Left kidney (tissue), 2 donors: ENCODE results near the gene VTN. TPM values are rescaled to one million over a fixed set of nuclear protein-coding genes. Genes with fewer than 3 reads are reported as not detected.

Experiments
- DNase-seq: peaks from one replicate; pipeline ENCODE4 v3.0.0-alpha.2; 2013
- polyA plus RNA-seq: library from polyadenylated mRNA; unstranded; fragments of 120-200 nt; gene quantifications from one replicate; pipeline ENCODE4 v1.2.1, GENCODE V29; 2013; ENCODE audit not compliant: insufficient read length

The VTN gene
- polyA plus RNA-seq, 1 donor: 20.5 TPM

DNA sequence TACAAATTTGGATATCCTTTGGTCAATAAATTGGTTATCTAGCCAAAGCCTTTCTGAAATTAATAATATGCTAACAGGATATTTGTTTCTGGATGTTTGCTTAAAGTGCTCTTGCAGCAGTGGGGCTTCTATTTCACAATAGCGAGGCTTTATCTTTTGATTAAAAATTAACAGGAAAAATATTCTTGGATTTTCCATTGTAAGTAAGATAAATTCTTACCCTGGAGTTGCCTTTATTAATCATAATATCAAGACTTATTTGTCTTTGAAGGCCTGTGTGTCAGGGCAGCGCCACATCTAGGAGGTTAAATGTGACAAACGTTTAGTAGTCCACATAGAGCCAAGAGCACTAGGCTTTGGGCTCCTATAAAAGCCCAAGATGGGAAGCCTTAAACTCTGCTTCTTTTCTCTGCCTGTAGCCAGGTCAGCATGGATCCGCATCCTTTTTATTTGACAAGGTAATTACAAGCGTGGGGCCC is 45.8 kb downstream of the VTN start:
- no peak for DNase-seq

- DNase-seq: no peak
These were observed 49.7 kb downstream of the VTN start for GRCh38 chr17:28320215-28321061.

GRCh38 chr17:28319598-28319935 is 50.5 kb downstream of the VTN start:
- DNase-seq: no peak

DNA sequence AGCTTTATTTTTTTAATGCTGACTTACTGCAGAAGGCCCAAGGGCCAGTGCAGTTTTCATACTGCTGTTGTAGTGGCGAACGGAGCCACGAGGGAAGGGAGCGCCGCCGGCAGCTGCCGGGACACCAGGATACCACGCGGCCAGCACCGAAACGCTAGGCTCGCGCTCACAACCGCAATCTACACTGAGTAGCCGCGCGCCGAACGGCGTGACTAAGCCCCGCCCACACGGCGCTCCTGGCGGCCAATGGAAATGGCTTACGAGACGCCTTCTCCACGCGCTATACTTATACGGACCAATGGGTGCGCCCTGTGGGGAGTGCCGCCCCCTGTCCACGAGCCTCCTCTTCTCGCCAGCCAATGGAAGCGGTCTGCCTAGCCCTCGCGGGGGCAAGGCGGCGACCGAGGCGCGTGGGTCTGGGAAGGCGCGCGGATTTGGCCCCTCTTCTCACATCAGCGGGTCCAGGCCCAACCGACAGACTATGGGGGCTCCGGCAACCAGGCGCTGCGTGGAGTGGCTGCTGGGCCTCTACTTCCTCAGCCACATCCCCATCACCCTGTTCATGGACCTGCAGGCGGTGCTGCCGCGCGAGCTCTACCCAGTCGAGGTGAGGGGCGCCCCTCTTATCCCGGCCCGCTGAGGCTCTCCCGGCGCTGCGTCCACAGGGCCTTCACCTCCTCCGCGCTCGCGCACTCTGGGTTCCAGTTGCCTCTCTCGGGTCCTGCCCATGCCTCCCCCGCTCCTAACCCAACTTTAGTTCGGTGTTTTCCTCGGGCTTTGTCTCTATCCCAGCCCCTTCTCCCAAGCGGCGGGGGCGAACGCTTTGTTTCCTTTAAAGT is 51.1 kb downstream of the VTN start, which contains the start of gene TMEM97:
Gene TMEM97 (plus strand): TSS at position 442 of the 839 bp plus-strand sequence. CDS start 40 bp downstream, at position 482.
- DNase-seq: peak; percentile 96

DNA sequence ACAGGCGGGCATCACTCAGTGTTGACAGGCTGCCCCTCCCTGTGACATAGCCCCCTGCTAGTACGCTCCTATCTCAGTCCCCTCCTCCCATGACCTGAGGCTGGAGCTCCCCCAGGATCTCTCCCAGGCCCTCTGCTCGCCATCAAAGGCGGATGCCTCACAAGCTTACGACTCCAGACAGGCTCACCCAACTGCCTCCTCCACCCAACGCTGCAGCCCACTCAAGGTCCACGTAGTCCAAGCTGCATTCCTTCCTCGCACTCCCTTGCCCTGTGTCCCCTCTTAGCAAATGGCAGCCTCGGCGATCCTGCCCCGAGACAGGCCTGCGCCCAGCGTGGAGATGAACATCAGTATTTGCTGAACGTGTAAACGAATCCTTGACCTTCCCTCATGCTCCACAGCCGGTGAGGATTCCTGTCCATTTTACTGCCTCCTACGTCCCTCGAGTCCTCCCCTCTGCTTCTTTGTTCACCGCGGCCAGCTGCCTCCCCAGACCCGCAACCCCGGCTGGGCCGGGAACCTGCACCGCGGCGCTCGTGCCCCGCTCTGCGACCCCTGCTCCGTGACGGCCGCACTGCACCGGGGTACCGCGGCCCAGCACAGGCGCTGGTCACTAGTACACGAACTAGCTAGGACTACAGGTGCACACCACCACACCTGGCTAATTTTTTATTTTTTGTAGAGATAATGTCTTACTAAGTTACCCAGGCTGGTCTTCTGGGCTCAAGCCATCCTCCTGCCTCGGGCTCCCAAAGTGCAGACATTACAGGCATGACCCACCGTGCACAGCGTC is 51.9 kb downstream of the VTN start:
- DNase-seq: no peak

Other genes starting within 250 kb of the VTN start
- gene TMEM97, start 51.1 kb downstream of the VTN start, polyA plus RNA-seq: 58.0 TPM
- 62.8 TPM for gene IFT20, start 34.8 kb downstream of the VTN start, polyA plus RNA-seq
- 40.5 TPM for gene TNFAIP1, start 34.5 kb downstream of the VTN start, polyA plus RNA-seq
- 83.6 TPM for gene POLDIP2, start 12.8 kb downstream of the VTN start, polyA plus RNA-seq
- gene SEBOX, start 5.1 kb downstream of the VTN start, polyA plus RNA-seq: not detected
- 16.6 TPM for gene SARM1, start 1.4 kb upstream of the VTN start, polyA plus RNA-seq
- gene SLC46A1, start 35.9 kb upstream of the VTN start, polyA plus RNA-seq: 17.4 TPM
- gene SLC13A2, start 103.3 kb upstream of the VTN start, polyA plus RNA-seq: 15.2 TPM
- 0.55 TPM for gene FOXN1, start 136.0 kb upstream of the VTN start, polyA plus RNA-seq
- gene UNC119, start 182.3 kb upstream of the VTN start, polyA plus RNA-seq: 56.8 TPM
- gene PIGS, start 201.2 kb upstream of the VTN start, polyA plus RNA-seq: 101 TPM
- 24.6 TPM for gene ALDOC, start 206.6 kb upstream of the VTN start, polyA plus RNA-seq
- 88.8 TPM for gene SPAG5, start 228.7 kb upstream of the VTN start, polyA plus RNA-seq
- gene RSKR, start 243.9 kb upstream of the VTN start, polyA plus RNA-seq: 30.4 TPM